PC-3 (cell line): ENCODE measurements around the gene LRRC41.

Experiments used
- CTCF ChIP-seq: fragments of 300-600 bp; sonication (generic); conservative IDR thresholded peaks from 2 replicates; pipeline ENCODE4 v1.5.1; 2017; ENCODE audit warnings: antibody characterized with exemption, low read depth, mild to moderate bottlenecking, low read length
- EZH2phosphoT487 ChIP-seq: fragments of 300-600 bp; sonication (generic); IDR thresholded peaks from 2 replicates; pipeline ENCODE4 v1.6.1; 2018; ENCODE audit warnings: mild to moderate bottlenecking, antibody characterized with exemption, low read length, borderline replicate concordance

GRCh38 chr1:46343705-46344104 is 40.3 kb upstream of the LRRC41 start:
- no peak for TF ChIP-seq CTCF
- no peak for TF ChIP-seq EZH2phosphoT487
